Measurements from ENCODE around the gene COA1.
"Not testable (repeated sequence)": the region's sequence is repeated elsewhere in the genome, so short reads cannot be mapped to it uniquely, and the experiment has no call there.

The COA1 gene

GRCh38 chr7:43626695-43627094 lies 102.6 kb downstream of the COA1 start:
- DNase-seq, result no peak

GRCh38 chr7:43625980-43626379 lies 103.3 kb downstream of the COA1 start:
- DNase-seq, result no peak

GRCh38 chr7:43625453-43625852 lies 103.9 kb downstream of the COA1 start:
- peak; percentile 86 for DNase-seq

DNA sequence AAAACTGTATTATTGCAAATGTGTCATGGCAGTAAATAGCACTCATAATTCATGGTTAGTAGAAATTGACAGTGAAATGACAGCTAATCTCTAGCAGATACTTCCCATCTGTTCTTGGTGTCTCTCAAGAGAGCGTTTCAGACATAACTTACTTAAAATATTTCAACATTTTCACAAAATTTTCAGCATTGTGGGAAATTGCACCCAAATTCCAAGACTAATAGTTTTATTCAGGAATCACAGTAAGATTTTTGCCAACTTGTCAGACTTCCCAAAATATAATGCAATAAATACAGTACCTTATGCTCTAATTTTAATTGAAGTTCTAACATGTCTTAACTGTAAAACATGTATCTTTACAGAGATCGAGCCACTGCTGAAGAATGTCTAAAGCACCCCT lies 105.2 kb downstream of the COA1 start:
- DNase-seq, result no peak

DNA sequence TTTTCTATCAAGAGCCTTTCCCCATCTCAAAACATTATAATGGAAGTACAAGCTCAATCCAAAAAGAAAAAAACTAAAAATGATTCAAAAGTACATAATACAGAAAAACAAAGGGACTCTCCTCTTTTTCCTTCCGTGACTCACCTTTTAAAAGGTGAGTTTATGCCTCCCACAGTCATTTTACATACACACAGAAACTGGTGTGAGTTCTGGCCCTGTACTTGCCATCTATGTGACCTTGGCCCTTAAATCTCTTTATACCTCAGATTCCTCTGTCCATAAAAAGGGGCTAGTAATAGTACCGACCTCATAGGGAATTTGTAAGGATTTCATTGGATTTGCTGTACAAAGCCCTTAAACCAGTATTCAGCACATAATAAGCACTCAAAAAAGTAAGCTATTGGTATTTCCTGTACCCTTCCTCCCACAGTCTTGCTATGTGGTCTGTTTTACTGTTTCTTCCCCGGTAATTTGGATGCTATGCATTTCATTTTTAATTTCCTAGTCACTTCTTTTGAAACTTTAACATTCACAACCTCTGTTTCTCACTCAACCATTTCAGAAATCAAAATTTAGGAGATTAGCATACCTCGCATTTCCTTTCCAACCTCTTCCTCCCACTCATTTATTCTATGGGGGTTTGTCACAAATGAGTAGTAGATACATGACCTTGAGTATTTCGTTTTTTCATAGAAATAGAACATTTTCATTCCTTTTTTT lies 107.4 kb downstream of the COA1 start:
- DNase-seq, result no peak

- DNase-seq, result no peak
Measured at GRCh38 chr7:43619213-43620012, 109.9 kb downstream of the COA1 start.

DNA sequence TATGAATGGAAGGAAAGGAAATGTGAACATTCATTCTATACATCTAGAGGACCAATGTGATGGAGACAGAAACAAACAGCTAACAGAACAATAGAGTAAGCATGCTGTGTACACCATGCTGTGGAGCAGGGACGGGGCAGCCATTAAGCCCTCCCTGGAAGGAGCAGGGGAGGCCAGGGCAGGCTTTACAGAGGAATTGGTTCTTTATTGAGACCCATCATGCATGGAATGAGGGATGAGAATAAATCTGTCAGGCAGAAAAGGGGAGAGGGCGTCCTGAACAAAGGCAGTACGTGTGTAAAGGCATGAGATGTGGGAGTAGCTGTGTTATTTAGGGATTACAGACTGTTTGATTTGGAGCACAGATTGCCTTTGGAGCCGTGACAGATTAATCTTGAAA lies 111.2 kb downstream of the COA1 start:
- no peak for DNase-seq

DNA sequence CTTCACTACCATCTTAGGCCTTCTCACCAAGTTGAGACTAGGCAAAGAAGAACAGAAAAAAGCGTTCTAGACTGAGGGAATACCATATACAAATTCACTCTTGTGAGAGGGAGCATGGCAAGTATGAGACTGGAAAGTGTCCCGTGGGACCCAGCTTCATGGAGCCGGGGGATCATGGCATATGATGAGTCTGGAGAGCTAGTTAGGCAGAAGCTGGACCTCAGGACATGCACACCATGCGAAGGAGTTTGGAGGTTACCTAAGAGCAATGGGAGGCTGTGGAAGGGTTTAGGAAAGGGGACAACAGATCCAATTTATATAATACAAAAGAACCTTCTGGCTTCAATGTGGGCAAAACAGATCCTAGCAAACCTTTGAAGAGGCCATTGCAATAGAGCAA lies 112.3 kb downstream of the COA1 start:
- DNase-seq, result no peak

GRCh38 chr7:43615558-43616145 lies 113.7 kb downstream of the COA1 start:
- DNase-seq, result no peak

DNA sequence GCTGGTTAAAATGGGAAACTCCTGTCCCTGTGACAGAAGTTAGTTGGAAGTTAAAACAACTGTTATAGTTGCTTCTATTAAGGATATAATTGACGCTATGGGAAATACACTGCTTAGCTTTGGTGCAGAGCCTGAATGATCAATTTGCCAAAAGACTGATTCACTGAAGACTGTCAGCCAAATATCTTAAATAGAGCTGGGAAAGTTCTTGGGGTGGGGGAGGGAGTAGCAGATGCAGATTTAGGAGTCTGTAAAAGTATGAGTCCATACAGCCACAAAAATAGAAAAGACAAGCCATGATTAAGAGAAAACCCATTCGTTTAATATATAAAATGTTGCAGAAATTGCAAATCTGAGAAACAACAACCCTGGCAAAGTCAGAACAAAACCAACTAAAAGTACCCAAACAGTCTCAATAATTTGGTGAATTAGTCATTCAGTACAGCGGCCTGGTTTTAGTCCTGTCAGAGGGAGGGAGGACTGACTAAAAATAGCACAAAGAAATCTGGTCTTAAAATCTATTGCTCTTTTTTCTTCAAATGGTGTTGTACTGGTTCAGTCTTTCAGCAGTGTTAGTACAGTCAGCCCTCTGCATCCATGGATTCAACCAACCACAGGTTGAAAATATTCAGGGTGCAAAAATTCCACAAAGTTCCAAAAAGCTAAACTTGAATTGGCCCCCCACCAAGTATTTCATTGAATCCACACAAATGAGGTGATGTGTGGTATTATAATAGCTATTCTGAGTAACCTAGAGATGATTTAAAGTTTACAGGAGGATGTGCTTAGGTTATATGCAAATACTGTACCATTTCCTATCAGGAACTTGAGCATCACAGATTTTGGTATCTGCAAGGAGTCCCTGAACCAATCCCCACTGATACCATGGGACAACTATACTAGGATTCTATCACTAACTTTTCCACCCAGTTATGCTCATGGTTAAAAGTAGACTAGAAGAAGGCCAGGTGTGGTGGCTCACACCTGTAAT lies 116.4 kb downstream of the COA1 start:
- DNase-seq, result no peak

- DNase-seq, result no peak
Measured at GRCh38 chr7:43612128-43612527, 117.2 kb downstream of the COA1 start.

- no peak for DNase-seq
Measured at GRCh38 chr7:43609097-43609496, 120.2 kb downstream of the COA1 start.

- DNase-seq, result no peak
Measured at GRCh38 chr7:43604251-43604650, 125.1 kb downstream of the COA1 start.

DNA sequence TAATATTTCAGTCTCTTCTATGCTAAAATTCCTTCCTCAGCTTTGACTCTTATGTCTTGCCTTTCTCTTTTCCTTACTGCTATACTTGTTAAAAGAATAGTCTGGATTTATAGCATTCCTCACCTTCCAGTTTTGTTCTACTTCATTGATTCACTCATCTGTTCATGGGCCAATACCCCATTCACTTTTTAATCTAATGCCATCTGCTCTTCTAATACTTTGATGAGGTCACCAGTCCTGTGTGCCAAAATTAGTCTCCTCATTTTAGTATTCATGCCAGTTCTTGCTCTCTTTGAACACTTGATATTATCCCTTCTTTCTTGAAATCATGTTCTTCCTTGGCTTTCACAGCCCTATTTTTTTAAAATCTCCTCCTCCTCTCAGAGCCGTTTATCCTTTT lies 127.1 kb downstream of the COA1 start:
- DNase-seq, result no peak

DNA sequence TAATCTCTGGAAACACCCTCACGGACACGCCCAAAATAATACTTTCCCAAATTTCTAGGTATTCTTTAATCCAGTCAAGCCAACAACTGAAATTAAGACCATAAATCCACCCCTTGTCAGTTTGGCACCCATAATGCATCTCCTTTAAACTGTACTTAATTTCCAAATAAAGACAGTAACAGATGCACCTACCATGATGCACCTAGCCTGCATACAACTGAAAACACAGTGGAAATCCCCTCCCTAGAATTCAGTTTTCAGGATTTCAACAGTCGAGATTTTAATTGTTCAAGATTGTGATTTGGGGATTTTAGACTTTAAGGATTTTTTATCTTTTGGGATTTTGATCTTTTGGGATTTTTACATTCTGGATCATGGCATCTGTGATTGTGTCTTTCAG lies 129.3 kb downstream of the COA1 start:
- DNase-seq, result no peak

- DNase-seq, result not testable (repeated sequence)
Measured at GRCh38 chr7:43596426-43596825, 132.9 kb downstream of the COA1 start.

DNA sequence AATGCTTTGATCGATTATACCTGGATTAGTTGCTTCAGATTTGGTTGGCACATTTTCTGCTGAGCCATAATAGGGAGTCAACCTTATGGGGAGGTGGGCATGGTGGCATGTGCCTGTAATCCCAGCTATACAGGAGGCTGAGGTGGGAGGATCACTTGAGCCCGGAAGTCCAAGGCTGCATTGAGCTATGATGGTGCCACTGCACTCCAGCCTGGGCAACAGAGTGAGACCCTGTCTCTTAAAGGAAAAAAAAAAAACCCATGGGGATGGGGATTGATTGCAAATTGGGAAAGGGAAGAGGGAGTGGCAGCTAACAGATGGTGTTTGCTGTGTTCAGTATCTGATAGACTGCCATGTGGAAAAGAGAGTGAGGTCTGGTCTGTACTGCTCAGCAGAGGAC lies 135.3 kb downstream of the COA1 start:
- DNase-seq, result no peak

- DNase-seq, result no peak
Measured at GRCh38 chr7:43593010-43593409, 136.3 kb downstream of the COA1 start.

DNA sequence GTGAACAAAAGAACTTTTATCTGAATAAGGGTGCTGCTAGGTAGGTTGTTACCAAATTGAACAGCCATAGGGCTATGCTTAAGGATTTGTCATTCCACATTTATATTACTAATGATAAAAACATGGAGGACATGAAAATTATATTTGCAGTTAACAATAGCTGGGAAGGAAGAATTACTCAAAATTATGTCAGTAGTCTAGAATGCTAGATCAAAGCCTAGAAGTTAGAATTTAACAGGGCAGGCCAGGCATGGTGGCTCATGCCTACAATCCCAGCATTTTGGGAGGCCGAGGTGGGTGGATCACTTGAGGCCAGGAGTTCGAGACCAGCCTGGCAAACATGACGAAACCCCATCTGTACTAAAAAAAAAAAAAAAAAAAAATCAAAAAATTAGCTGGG lies 137.0 kb downstream of the COA1 start:
- no peak for DNase-seq

DNA sequence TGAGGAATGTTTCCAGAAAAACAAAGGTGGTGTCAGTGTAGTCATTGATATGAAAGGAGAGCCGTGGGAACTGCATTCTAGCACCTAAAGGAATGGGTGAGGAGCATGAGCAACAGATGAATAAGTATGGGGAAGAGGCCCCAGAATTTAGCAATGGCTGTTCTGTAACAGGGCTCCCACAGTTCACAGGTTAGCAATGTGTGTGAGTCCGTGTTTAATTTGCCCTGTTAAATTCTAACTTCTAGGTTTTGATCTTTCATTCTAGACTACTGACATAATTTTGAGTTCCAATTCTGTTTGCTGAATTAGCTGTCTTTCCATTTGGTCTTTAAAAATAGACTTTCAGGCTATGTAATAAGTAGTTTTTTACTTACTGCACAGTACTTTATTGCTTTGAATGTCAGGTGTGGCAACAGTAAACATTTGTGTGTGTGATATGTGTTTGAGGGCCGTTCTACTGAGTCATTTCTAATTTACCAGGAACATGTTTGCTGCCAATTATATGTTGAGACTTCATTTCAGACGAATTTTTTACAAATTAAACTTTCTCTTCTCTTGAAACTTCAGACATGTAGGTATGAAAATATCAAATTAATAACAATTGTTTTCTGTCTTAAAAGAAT lies 137.7 kb downstream of the COA1 start:
- DNase-seq, result no peak

DNA sequence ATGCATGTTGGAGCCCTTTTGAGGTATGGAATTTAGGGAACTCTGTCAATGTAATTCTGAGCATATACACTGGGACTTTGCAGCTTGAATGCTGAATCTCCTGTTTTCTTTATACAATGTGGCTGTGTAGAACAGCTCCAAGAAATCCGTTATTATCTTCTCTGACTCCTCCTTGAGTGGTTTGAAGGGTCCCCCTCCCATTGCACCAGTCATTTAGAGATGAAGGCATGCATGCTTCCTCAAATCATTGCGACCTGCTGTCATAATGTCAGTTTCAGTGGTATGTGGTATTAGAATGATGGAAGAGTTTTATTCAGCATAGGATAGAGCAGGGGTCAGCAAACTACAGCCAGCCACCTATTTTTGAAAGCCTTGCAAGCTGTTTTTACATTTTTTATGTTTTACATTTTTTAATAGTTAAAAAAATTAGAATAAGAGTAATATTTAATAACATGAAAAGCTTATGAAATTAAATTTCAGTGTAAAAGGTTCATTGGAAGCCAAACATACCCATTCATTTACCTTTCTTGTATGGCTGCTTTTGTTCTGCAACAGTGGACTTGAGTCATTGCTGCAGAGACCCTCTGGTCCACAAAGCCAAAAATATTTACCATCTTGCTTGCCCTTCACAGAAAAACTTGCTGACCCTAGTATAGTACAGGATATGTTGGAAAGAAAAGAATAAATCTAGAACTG lies 138.3 kb downstream of the COA1 start:
- DNase-seq, result no peak

GRCh38 chr7:43589728-43590127 lies 139.6 kb downstream of the COA1 start:
- no peak for DNase-seq

Measured in CD4-positive, alpha-beta T cell treated with Interleukin-21 for 1 hour (primary cell).